GM12874 (cell line): Measurements from ENCODE around the gene PAF1.

Experiments used
- CTCF ChIP-seq: IDR thresholded peaks from 2 replicates; pipeline ENCODE4 v1.5.1; 2011; ENCODE audit warnings: low read depth, mild to moderate bottlenecking, control low read depth, low read length, moderate library complexity; ENCODE audit not compliant: insufficient read depth

PAF1 gene

GRCh38 chr19:39390751-39391437, at the start of gene PAF1, which contains the start of gene MED29:
Gene PAF1, minus strand, starts transcription at chr19:39391106. Its CDS starts 242 bp downstream, at chr19:39390864.
Gene MED29, plus strand, starts transcription at chr19:39391378. Its CDS starts 45 bp downstream, at chr19:39391423.
- TF ChIP-seq CTCF = no peak

GRCh38 chr19:39438270-39438934, 47.5 kb upstream of the PAF1 start:
- TF ChIP-seq CTCF = no peak

GRCh38 chr19:39436350-39436716, 45.4 kb upstream of the PAF1 start:
- TF ChIP-seq CTCF = no peak

- no peak for TF ChIP-seq CTCF
These were observed 44.8 kb upstream of the PAF1 start, which contains the start of gene RPS16 for GRCh38 chr19:39435499-39436349. Gene RPS16, minus strand, starts transcription at chr19:39435949. Its CDS starts 54 bp downstream, at chr19:39435895.

GRCh38 chr19:39434123-39435076, 43.5 kb upstream of the PAF1 start:
- no peak for TF ChIP-seq CTCF

GRCh38 chr19:39433480-39434079, 42.7 kb upstream of the PAF1 start:
- TF ChIP-seq CTCF = no peak
